Measurements from ENCODE around the gene ZNF362. TPM values are rescaled to one million over a fixed set of nuclear protein-coding genes. Genes with fewer than 3 reads are reported as not detected.
A peak's percentile ranks its signal among the peaks of the same experiment; 100 is the strongest.

Gene ZNF362
- total and polyA plus RNA-seq, 7 donors = 6.5 to 20.9 (median 15.2) TPM

GRCh38 chr1:33344896-33345560 lies 88.7 kb downstream of the ZNF362 start:
- H3K4me1 ChIP-seq = peaks cover 77% of the 10 kb centered on the region
- DNase-seq (no peak), ATAC-seq (no peak)
- peak overlapping the region; percentile 98 for H3K27ac ChIP-seq
- no peaks in the 10 kb centered on the region for H3K27me3 ChIP-seq (ENCODE audit: insufficient read depth in 3 of 3, low read length in 2 of 3)
- TF ChIP-seq, protein P1, sequence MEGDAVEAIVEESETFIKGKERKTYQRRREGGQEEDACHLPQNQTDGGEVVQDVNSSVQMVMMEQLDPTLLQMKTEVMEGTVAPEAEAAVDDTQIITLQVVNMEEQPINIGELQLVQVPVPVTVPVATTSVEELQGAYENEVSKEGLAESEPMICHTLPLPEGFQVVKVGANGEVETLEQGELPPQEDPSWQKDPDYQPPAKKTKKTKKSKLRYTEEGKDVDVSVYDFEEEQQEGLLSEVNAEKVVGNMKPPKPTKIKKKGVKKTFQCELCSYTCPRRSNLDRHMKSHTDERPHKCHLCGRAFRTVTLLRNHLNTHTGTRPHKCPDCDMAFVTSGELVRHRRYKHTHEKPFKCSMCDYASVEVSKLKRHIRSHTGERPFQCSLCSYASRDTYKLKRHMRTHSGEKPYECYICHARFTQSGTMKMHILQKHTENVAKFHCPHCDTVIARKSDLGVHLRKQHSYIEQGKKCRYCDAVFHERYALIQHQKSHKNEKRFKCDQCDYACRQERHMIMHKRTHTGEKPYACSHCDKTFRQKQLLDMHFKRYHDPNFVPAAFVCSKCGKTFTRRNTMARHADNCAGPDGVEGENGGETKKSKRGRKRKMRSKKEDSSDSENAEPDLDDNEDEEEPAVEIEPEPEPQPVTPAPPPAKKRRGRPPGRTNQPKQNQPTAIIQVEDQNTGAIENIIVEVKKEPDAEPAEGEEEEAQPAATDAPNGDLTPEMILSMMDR (IDR thresholded peaks at IDR 0.05) = no peak
- intact Hi-C loops (cut with DNase I) = no loop called here
- WGBS, 3 donors = 11 to 13% (median 13%) methylated on average over 2 of the region's 2 CpGs
- peak overlapping the region; percentile 85 for H3K4me3 ChIP-seq
- H3K9me3 ChIP-seq = no peaks in the 10 kb centered on the region
- peaks cover 13 to 47% of the 10 kb centered on the region in 2 donors for H3K36me3 ChIP-seq (ENCODE audit: insufficient read depth in 1 of 2, low read depth in 1 of 2)

GRCh38 chr1:33346533-33346926 lies 90.2 kb downstream of the ZNF362 start:
- no peaks in the 10 kb centered on the region for H3K9me3 ChIP-seq
- H3K4me3 ChIP-seq = peak overlapping the region; percentile 85
- peaks cover 9 to 35% of the 10 kb centered on the region in 2 donors for H3K36me3 ChIP-seq (ENCODE audit: insufficient read depth in 1 of 2, low read depth in 1 of 2)
- H3K4me1 ChIP-seq = peaks cover 70% of the 10 kb centered on the region
- TF ChIP-seq, protein P1 (IDR thresholded peaks at IDR 0.05) = no peak
- 17 to 25% (median 19%) methylated on average over 3 of the region's 3 CpGs for WGBS, 3 donors
- DNase-seq = no peak
- no peaks in the 10 kb centered on the region for H3K27me3 ChIP-seq (ENCODE audit: insufficient read depth in 3 of 3, low read length in 2 of 3)
- intact Hi-C loops (cut with DNase I) = no loop called here
- peak overlapping the region; percentile 98 for H3K27ac ChIP-seq
- no peak for ATAC-seq

- intact Hi-C loops (cut with DNase I) = no loop called here
- peaks cover 64% of the 10 kb centered on the region for H3K4me1 ChIP-seq
- DNase-seq = peak; percentile 71 to 74
Measured at GRCh38 chr1:33346927-33347649, 90.8 kb downstream of the ZNF362 start.

DNA sequence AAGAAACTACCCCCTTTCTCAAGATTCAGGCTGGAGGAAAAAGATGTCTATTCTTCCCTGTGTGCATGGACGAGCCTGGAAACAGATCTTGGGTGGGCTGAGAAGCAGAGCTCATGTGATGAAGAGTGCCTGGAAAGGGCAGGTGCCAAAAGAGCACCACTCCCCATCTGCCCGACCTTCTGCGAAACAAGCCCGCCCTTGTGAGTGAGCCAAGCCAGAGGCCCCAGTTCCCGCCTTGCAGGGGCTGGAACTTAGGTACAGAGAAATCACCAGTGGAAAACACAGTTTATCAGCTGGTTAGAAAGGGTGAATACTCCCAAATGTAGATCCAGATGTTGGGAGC lies 91.3 kb downstream of the ZNF362 start:
- Histone ChIP-seq H3K36me3 (ENCODE audit: insufficient read depth in 1 of 2, low read depth in 1 of 2) (peaks cover 9 to 30% of the 10 kb centered on the region in 2 donors), H3K4me1 (peaks cover 59% of the 10 kb centered on the region), H3K27ac (peak overlapping the region; percentile 98), H3K4me3 (peak overlapping the region; percentile 85), H3K27me3 (ENCODE audit: insufficient read depth in 3 of 3, low read length in 2 of 3) (no peaks in the 10 kb centered on the region), H3K9me3 (no peaks in the 10 kb centered on the region)
- DNase-seq = peak; percentile 71 to 77
- intact Hi-C loops (cut with DNase I) = no loop called here
- WGBS, 3 donors = 29 to 43% (median 37%) methylated on average over 5 of the region's 5 CpGs
- TF ChIP-seq, protein P1 (IDR thresholded peaks at IDR 0.05) = no peak
- peak in 3 of 4 donors; percentile 12 to 18 (median 14) for ATAC-seq

More at GRCh38 chr1:33346927-33347649, 90.8 kb downstream of the ZNF362 start:
- TF ChIP-seq, protein P1 (IDR thresholded peaks at IDR 0.05) = no peak
- H3K27me3 ChIP-seq (ENCODE audit: insufficient read depth in 3 of 3, low read length in 2 of 3) = no peaks in the 10 kb centered on the region
- H3K27ac ChIP-seq = peak overlapping the region; percentile 98
- peak overlapping the region; percentile 85 for H3K4me3 ChIP-seq
- no peaks in the 10 kb centered on the region for H3K9me3 ChIP-seq
- ATAC-seq = peak; percentile 34 to 50 (median 43)
- H3K36me3 ChIP-seq (ENCODE audit: insufficient read depth in 1 of 2, low read depth in 1 of 2) = peaks cover 9 to 30% of the 10 kb centered on the region in 2 donors
- 25 to 43% (median 41%) methylated on average over 2 of the region's 2 CpGs for WGBS, 3 donors

Data from psoas muscle (tissue), 8 donors.